AG04450 (cell line): ENCODE results near the gene KRT77. TPM values are rescaled to one million over a fixed set of nuclear protein-coding genes. Genes with fewer than 3 reads are reported as not detected.

ENCODE experiments used
- CTCF ChIA-PET: fragments of 300-600, 350-600 bp; formaldehyde crosslinking; extraction: SDS; loops from one replicate; lab custom pipeline; 2022; ENCODE audit warnings: antibody characterized with exemption, inconsistent platforms; lab: Charles Lee
- POLR2A ChIA-PET: fragments of 350-600 bp; formaldehyde crosslinking; extraction: SDS; loops from one replicate; lab custom pipeline; 2021; ENCODE audit warnings: antibody characterized with exemption, inconsistent platforms; lab: Yijun Ruan, JAX
- DNase-seq: peaks from one replicate; pipeline ENCODE4 v3.0.0-alpha.2; 2011; ENCODE audit warnings: low read depth, low spot score
- H3K27ac ChIP-seq: one replicate; pipeline ENCODE4 v1.5.1; 2012; ENCODE audit warnings: low read depth, low read length, control low read depth
- H3K27me3 ChIP-seq: one replicate; pipeline ENCODE4 v1.6.0; 2012; ENCODE audit warnings: low read length; ENCODE audit not compliant: control insufficient read depth, insufficient read depth
- H3K4me3 ChIP-seq: 2 replicates; pipeline ENCODE4 v1.5.1; 2011; ENCODE audit warnings: mild to moderate bottlenecking, low read depth, low read length, control low read depth
- H3K9me3 ChIP-seq: 2 replicates; pipeline ENCODE4 v1.5.1; 2012; ENCODE audit warnings: low read length; ENCODE audit not compliant: control insufficient read depth, insufficient read depth
- polyA plus RNA-seq: library from polyadenylated mRNA; depleted of rRNA; stranded (reverse); fragments of >200 nt; gene quantifications from 2 replicates; pipeline ENCODE4 v1.2.3, GENCODE V29; 2011
- TF ChIP-seq, protein P1 (sequence below): IDR thresholded peaks from 2 replicates; pipeline ENCODE4 v1.5.1; 2011; ENCODE audit warnings: low read depth, low read length, control low read depth, inconsistent platforms

KRT77 gene
- polyA plus RNA-seq, 1 experiment, result not detected

DNA sequence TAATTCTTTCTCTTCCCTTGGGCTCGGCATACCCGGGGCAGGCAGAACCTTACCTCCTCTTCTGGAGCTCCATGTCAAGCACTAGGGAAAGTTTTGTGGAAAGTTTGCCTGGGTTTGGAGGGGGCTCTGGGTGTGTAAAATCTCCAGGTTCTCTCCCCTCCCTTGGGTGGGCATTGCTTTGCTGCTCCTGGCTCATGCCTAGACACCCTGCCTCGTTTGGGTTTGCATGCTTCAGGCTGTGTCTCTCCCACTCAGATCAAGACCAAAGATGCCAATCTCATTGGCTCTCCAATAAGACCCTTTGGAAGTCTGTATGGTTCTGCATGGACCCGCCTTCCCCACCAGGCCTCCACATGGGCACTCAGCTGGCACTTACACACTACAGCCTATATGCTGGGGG lies 45.1 kb downstream of the KRT77 start:
- DNase-seq, result no peak
- no peak overlapping the region for H3K27ac ChIP-seq
- CTCF ChIA-PET, result no interaction called here
- TF ChIP-seq, protein P1, sequence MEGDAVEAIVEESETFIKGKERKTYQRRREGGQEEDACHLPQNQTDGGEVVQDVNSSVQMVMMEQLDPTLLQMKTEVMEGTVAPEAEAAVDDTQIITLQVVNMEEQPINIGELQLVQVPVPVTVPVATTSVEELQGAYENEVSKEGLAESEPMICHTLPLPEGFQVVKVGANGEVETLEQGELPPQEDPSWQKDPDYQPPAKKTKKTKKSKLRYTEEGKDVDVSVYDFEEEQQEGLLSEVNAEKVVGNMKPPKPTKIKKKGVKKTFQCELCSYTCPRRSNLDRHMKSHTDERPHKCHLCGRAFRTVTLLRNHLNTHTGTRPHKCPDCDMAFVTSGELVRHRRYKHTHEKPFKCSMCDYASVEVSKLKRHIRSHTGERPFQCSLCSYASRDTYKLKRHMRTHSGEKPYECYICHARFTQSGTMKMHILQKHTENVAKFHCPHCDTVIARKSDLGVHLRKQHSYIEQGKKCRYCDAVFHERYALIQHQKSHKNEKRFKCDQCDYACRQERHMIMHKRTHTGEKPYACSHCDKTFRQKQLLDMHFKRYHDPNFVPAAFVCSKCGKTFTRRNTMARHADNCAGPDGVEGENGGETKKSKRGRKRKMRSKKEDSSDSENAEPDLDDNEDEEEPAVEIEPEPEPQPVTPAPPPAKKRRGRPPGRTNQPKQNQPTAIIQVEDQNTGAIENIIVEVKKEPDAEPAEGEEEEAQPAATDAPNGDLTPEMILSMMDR, result no peak
- H3K27me3 ChIP-seq, result peaks cover 14% of the 10 kb centered on the region
- POLR2A ChIA-PET, result no interaction called here
- no peak overlapping the region for H3K4me3 ChIP-seq
- no peaks in the 10 kb centered on the region for H3K9me3 ChIP-seq

DNA sequence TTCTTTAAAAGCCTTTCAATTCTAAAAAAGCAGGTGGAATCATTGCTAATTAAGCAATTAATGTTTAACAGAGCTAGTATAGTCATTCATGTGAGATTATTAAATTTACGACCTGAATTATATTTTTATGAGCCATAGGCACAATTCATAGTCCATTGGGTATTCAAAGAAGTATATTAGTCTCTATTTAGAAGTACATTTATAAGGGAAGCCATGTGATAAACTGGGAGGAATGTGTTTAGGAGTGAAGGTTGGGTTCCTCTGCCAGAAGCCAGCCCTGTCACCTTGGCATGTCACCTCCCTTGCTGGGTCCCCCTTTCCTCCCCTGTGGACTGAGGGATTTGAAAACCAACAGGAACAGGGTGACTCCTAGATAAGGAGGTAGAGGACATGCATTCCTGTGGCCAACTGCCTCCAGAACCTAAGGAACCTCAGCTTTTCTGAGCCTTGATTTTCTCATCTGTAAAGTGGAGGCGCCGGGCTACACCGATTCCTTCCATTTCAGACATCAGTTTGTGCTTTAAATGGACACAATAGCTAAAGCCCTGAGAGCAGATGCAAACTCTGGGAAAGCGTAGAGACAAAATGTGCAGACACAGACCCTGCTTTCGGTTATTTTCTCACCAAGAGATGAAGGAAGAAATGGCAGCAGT lies 45.9 kb downstream of the KRT77 start:
- Histone ChIP-seq H3K27ac (no peak overlapping the region), H3K4me3 (no peak overlapping the region), H3K9me3 (no peaks in the 10 kb centered on the region), H3K27me3 (peaks cover 12% of the 10 kb centered on the region)
- DNase-seq, result no peak
- POLR2A ChIA-PET, result no interaction called here
- CTCF ChIA-PET, result no interaction called here
- TF ChIP-seq, protein P1, result no peak

DNA sequence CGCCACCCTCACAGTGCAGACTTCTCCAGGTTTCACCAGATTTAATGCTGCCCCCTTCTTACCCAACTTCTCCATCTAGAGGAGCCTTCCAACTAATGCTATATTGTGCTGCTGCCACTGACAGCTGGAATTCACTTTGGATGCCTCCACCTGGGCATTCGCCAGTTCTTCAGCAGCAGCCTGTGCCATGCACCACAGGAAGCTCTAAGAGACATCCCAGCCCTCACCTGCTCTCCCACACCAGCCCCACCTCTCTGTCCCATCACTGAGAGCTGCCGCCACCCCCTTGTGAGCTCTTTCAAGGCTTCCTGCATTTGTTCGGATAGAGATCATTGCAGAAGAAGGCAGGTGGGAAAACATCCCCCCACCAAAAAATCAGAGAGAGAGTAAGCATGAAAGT lies 46.7 kb downstream of the KRT77 start:
- Histone ChIP-seq H3K9me3 (peaks cover 4% of the 10 kb centered on the region; the same call in 1 of the 2 replicates), H3K27ac (no peak overlapping the region), H3K27me3 (peaks cover 11% of the 10 kb centered on the region), H3K4me3 (no peak overlapping the region)
- TF ChIP-seq, protein P1, result no peak
- ChIA-PET POLR2A (no interaction called here), CTCF (no interaction called here)
- no peak for DNase-seq

DNA sequence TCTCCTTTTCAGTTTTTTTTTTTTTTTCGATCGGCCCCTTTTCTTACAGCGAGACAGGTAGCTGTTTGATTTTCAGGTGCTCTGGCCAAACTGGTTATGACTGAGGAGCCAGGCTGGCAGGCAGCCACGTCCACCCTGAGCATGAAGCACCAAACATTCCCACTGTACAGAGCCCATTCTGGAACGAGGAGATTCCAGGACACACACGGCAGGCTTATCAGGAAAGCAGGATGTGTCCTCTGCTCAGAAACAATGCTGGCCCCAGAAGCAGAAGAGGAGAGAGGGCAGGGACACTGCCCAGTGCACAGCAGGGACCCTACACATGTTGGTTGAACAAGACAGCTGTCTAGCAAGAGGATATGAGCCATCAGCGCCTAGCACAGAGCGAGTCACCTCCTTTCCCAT lies 47.6 kb downstream of the KRT77 start:
- Histone ChIP-seq H3K9me3 (peaks cover 5% of the 10 kb centered on the region; the same call in 1 of the 2 replicates), H3K27ac (no peak overlapping the region), H3K4me3 (no peak overlapping the region), H3K27me3 (peaks cover 13% of the 10 kb centered on the region)
- TF ChIP-seq, protein P1, result no peak
- ChIA-PET POLR2A (interaction anchor here (0.6 kb wide), 1 partner anchor 426 kb away, joined by 4 read pairs; no protein-coding TSS in a partner anchor), CTCF (interaction anchor here (0.6 kb wide), 1 partner anchor 28 kb away, joined by 3 read pairs; no protein-coding TSS in a partner anchor)
- no peak for DNase-seq

DNA sequence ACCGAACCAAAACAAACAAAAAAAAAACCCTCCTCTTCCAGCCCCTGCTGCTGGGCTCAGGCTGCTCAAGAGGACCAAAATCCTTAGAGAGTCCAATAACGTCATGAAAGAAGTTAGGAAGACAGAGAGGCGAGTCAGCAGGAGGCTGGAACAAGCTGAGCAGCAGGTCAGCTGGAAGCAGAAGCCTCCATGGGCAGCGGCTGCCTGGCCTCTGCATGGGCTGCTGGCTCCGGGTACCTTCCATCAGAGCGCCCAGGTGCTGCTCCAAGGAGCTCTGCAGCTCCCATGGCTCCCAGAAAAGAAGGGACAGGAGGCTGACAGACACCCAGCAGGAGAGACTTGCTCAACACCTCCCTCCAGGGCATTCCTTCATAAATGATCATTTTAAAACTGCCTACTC lies 48.1 kb downstream of the KRT77 start:
- ChIA-PET POLR2A (no interaction called here), CTCF (interaction anchor here (0.6 kb wide), 1 partner anchor 211 kb away, joined by 3 read pairs; no protein-coding TSS in a partner anchor)
- peaks cover 14% of the 10 kb centered on the region for H3K27me3 ChIP-seq
- no peak for DNase-seq
- TF ChIP-seq, protein P1, result no peak
- H3K4me3 ChIP-seq, result no peak overlapping the region
- H3K27ac ChIP-seq, result no peak overlapping the region
- peaks cover 5% of the 10 kb centered on the region; the same call in 1 of the 2 replicates for H3K9me3 ChIP-seq
